Measurements from ENCODE around the gene ANKRD37.
A peak's percentile ranks its signal among the peaks of the same experiment; 100 is the strongest.
"Not testable (repeated sequence)": the region's sequence is repeated elsewhere in the genome, so short reads cannot be mapped to it uniquely, and the experiment has no call there.

The ANKRD37 gene, protein sequence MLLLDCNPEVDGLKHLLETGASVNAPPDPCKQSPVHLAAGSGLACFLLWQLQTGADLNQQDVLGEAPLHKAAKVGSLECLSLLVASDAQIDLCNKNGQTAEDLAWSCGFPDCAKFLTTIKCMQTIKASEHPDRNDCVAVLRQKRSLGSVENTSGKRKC

DNA sequence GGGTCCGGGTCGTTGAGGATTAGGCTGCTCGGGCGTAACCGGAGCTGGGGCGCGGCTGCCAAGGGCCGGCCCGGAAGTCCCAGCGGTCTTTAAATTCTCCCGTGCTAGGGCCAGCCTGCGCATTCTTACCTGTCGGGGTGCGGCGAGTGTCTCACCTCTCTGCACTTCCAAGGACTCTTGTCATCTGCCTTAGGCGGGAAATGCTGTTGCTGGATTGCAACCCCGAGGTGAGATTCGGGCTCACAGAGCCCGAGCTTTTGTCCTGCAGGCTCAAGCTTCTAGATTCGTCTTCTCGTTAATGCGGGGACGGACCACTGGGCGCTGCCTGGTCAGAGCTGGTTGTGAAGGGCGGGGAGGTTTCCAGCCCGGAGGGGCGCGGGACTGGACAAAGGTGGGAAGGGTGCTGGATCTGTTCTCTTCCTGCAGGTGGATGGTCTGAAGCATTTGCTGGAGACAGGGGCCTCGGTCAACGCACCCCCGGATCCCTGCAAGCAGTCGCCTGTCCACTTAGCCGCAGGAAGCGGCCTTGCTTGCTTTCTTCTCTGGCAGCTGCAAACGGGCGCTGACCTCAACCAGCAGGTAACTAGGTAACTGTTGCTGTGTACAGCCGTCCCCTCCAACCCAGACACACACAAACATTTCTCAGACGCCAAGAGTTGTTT, at the start of gene ANKRD37:
Gene ANKRD37, plus strand, starts transcription at position 118 of the 662 bp plus-strand sequence. Its CDS starts 83 bp downstream, at position 201.
- DNase-seq (ENCODE audit: low spot score), result no peak

DNA sequence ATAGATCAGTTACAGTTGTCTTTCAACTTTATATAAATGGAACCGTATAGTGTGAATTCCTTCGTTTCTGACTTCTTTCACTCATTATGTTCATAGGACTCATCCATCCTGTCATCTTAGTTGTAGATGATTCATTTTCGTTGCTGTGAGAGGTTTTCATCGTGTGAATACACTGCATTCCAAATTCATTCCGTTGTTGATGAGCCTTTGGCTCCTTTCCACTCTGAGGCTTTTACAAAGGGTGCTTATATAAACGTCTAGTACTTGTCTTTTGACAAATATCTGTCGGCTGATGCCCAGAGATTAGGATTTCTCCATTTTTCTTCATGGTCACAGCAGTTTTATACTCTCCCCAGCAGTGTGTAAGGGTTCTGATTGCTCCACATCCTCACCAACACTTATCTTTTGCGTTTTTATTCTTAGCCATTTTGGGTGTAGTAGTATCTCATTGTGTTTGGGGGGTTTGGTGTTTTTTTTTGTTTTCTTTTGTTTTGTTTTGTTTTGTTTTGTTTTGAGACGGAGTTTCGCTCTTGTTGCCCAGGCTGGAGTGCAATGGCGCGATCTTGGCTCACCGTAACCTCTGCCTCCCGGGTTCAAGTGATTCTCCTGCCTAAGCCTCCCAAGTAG, 49.6 kb upstream of the ANKRD37 start:
- peak; percentile 54 for DNase-seq (ENCODE audit: low spot score)

GRCh38 chr4:185351691-185352090, 45.0 kb upstream of the ANKRD37 start:
- no peak for DNase-seq (ENCODE audit: low spot score)

GRCh38 chr4:185352202-185352601, 44.4 kb upstream of the ANKRD37 start:
- DNase-seq (ENCODE audit: low spot score), result no peak

GRCh38 chr4:185352741-185353140, 43.9 kb upstream of the ANKRD37 start:
- DNase-seq (ENCODE audit: low spot score), result no peak

DNA sequence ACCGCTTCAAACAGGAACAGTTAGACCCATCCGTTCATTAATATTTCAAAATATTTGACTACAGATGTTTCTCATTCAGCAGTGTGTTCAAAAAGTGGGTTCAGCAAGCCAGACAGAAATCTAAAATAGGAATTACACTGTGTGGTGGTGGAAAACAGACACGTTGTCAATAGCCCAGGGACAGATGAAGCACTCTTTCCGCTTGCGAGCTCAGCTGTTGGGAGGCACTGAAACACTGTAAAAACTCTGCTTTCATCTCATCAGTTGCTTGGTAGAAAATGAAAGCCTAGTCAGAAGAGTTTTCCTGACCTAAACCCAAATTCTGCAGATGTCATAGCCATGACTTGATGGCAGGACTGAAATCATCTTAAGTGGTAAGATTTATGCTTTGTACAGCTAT, 39.4 kb upstream of the ANKRD37 start:
- no peak for DNase-seq (ENCODE audit: low spot score)

DNA sequence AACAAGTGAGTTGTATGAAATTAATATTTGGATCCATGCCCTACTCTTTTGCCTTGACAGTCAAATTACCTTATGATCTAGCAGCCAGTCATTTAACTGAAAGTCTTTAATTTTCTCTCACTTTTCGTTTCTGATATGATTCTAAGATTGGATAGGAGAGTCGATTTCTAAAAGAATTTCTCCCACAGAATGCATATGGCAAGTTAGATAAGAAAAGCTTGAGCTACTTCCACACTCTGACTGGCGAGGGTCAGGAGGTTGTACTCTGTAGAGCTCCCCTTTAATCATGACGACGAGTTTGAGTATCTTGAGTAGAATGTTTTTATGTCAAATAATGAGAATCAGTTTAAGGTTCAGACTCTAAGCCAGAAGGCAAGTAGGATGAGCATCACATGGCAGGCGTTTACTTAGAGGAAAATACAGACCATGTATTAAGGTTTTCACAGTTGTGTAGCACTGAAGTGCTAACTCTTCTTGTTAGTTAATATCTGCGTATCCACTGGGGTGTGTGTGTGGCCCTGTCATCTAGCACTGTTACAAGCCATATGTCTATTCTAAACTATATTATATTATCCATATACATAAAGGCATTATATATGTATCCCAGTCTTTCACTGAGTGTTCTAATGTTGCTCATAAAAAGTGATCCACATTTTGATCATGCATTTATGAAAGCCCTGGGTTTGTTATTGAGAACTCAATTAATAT, 38.8 kb upstream of the ANKRD37 start:
- DNase-seq (ENCODE audit: low spot score), result no peak

DNA sequence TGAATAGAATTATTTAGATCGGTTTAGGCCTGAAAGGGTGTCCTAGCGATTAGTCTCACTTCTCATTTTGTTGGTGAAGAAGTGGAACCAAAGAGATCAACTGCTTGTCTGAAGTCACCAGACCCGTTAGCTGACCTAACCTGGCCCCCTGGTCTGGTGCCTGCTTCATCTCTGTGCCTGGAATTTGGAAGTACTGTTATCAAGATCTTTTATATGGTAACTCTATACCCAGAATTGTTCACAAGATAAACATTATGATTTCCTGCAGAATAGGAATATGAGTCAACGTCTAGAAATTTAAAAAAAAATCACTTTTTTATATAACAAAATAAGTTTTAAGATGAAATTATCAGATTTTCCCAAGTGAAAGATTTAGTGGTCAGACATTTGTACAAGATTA, 38.1 kb upstream of the ANKRD37 start:
- DNase-seq (ENCODE audit: low spot score), result peak; percentile 16

- no peak for DNase-seq (ENCODE audit: low spot score)
These were observed 37.7 kb upstream of the ANKRD37 start for GRCh38 chr4:185358959-185359358.

DNA sequence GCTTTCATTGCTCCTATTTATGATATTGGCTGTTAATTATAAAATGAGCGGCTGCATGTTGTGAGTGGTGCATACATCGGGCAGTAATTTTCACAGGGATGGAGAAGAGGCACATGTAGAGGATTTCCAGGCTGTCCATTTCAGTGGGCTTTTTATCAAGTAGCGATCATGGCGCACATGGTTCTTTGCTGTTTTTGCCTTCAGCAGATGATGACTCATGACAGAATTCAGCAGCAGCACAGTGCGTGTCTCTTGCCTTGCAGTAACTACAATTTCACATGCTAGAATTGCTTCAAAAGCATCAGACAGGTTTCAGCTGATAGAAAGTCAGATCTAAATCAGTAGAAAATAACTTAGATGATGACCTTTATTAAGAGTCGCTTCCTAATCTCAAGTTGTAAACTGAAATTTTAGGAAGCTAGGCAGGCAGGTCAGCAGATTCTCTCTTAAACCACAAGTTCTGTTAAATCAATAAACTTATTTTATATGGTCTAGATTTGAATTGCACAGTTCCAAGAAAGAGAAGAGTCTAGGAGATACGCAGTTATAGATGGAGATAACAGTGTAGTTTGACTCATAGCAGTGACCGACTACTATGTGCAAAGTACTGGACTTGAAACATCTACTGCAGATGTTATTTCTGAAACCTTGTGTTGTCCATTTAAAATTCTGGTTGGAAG, 36.7 kb upstream of the ANKRD37 start:
- DNase-seq (ENCODE audit: low spot score), result no peak

- DNase-seq (ENCODE audit: low spot score), result no peak
These were observed 34.8 kb upstream of the ANKRD37 start for GRCh38 chr4:185361872-185362271.

- DNase-seq (ENCODE audit: low spot score), result not testable (repeated sequence)
These were observed 34.1 kb upstream of the ANKRD37 start for GRCh38 chr4:185362570-185362969.

- no peak for DNase-seq (ENCODE audit: low spot score)
These were observed 33.4 kb upstream of the ANKRD37 start for GRCh38 chr4:185363251-185363650.

GRCh38 chr4:185364886-185365285, 31.8 kb upstream of the ANKRD37 start:
- no peak for DNase-seq (ENCODE audit: low spot score)

DNA sequence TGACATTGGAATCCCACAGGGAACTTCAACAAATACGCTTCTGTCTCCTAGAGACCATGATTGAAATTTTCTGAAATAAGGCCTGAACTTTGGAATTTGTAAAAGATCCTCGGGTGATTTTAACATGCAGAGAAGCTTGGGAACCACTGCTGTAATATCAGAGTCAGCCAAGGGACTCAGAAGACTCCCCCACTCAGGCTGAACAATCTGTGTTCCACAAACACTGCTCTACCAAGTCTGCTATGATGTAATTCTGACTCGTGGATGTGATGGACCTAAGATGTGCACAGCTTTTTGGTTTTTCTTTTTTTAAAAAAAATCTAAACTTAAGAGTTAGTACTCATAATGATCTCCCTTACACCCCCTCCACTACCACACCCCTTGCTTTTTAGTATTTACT, 26.9 kb upstream of the ANKRD37 start:
- no peak for DNase-seq (ENCODE audit: low spot score)

- DNase-seq (ENCODE audit: low spot score), result no peak
These were observed 26.2 kb upstream of the ANKRD37 start for GRCh38 chr4:185370268-185370949.

GRCh38 chr4:185371702-185372101, 24.9 kb upstream of the ANKRD37 start:
- DNase-seq (ENCODE audit: low spot score), result no peak

- DNase-seq (ENCODE audit: low spot score), result no peak
These were observed 22.6 kb upstream of the ANKRD37 start for GRCh38 chr4:185374027-185374426.

DNA sequence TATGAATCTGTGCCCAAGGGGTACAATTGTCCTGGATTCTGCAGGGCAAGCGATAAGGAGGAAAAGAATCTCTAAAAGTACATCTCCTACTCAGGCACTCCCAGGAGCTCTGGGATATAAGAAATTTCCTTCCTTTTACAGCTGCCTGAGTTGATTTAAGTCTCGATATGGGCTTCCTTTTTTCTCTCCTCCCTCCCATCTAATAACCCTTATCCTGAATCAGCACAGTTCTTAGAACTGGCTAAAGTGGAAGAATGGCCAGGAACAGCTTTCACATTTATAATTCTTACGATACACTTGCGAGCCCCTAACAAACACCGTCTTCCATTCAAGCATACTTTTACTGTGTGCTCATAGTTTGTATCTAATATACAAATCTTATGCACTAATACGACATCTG, 22.1 kb upstream of the ANKRD37 start:
- DNase-seq (ENCODE audit: low spot score), result no peak

DNA sequence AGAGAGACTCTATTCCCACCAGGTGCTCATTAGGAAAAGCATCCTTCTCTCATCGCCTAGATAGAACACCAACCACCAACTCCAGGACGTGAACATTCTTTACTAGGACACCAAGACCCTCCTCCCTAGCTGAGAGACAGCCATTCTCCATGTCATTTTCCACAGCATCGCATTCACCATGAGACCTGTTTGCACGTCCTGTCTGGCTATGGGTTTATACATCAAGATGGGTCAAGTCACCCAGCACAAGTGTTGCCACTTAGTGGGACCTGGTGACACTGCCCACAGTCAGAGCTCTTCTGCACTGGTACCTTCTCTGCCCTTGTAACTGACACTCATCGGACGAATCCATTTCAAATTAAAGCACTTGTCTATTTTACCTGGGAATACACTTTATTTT, 18.4 kb upstream of the ANKRD37 start:
- DNase-seq (ENCODE audit: low spot score), result no peak

GRCh38 chr4:185379326-185380295, 17.0 kb upstream of the ANKRD37 start:
- DNase-seq (ENCODE audit: low spot score), result peak; percentile 79

All from COLO829 (cell line).